ENCODE measurements around the gene OTULIN.

The OTULIN gene

DNA sequence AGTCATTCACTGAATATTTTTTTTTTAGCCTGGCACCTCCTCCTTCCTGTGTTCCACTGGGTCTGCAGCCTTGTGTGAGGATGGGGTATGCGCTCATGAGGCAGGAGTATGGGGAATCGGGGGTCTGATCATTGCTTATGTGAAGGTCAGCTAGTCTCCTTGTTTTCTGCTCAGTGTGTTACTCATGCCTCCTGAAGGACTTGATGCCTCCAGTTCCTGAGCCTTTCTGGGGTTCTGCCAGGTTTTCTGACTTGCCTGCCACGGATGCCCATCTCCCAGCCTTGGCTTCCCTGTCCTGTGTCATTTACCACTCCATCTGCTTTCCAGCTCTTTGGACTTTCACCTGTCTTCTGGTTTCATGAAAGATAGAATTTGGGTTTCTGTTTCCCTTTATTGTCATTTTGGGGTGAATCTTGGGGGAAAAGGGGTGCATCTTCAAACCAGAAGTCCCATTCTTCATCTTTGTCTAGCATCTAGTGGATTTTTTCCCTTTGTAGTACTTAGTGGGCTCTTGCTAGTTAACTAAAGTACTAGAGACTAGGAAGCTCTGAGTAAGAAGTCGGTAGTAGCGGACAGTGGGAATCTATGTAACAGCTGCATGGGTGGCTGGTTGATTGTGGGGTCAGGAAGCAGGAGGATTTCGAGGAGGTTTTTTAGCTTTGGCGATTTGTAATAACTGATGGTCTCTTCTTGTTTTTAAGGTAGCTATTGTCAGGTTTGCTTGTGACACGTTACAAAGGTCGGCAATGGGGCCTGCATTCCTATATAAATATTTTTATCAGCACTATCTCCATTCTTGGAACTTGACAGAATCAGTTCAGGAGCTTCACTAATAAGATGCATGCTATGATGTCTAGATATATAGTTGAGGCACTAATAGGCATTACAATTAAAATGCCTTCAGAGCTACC is 8.2 kb downstream of the OTULIN start:
- DNase-seq (ENCODE audit: low read depth) = no peak
- no peak overlapping the region for H3K4me3 ChIP-seq (ENCODE audit: low read length)

DNA sequence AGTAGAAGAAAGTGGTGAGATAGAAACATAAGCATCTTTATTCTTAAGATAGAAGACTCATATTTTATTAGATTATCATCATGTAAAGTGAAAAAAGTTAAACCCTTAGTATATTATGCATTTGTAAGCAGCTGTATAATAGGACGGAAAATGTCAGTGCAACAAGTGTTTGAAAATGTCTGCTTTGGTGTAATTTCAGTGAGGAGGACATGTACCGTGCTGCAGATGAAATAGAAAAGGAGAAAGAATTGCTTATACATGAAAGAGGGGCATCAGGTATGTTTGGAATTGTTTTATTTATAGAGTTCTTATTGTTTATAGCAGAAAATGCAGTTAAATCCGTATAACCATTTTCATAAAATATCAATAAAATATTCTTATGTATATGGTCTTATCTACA is 8.9 kb downstream of the OTULIN start:
- TF ChIP-seq, protein P1, sequence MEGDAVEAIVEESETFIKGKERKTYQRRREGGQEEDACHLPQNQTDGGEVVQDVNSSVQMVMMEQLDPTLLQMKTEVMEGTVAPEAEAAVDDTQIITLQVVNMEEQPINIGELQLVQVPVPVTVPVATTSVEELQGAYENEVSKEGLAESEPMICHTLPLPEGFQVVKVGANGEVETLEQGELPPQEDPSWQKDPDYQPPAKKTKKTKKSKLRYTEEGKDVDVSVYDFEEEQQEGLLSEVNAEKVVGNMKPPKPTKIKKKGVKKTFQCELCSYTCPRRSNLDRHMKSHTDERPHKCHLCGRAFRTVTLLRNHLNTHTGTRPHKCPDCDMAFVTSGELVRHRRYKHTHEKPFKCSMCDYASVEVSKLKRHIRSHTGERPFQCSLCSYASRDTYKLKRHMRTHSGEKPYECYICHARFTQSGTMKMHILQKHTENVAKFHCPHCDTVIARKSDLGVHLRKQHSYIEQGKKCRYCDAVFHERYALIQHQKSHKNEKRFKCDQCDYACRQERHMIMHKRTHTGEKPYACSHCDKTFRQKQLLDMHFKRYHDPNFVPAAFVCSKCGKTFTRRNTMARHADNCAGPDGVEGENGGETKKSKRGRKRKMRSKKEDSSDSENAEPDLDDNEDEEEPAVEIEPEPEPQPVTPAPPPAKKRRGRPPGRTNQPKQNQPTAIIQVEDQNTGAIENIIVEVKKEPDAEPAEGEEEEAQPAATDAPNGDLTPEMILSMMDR (IDR thresholded peaks at IDR 0.05; ENCODE audit: insufficient read depth, low read depth, low read length, missing control alignments) = no peak
- H3K4me3 ChIP-seq (ENCODE audit: low read length) = no peak overlapping the region
- no peak for DNase-seq (ENCODE audit: low read depth)

More for the DNA sequence above, 8.2 kb downstream of the OTULIN start:
- TF ChIP-seq, protein P1 (IDR thresholded peaks at IDR 0.05; ENCODE audit: insufficient read depth, low read depth, low read length, missing control alignments) = no peak

DNA sequence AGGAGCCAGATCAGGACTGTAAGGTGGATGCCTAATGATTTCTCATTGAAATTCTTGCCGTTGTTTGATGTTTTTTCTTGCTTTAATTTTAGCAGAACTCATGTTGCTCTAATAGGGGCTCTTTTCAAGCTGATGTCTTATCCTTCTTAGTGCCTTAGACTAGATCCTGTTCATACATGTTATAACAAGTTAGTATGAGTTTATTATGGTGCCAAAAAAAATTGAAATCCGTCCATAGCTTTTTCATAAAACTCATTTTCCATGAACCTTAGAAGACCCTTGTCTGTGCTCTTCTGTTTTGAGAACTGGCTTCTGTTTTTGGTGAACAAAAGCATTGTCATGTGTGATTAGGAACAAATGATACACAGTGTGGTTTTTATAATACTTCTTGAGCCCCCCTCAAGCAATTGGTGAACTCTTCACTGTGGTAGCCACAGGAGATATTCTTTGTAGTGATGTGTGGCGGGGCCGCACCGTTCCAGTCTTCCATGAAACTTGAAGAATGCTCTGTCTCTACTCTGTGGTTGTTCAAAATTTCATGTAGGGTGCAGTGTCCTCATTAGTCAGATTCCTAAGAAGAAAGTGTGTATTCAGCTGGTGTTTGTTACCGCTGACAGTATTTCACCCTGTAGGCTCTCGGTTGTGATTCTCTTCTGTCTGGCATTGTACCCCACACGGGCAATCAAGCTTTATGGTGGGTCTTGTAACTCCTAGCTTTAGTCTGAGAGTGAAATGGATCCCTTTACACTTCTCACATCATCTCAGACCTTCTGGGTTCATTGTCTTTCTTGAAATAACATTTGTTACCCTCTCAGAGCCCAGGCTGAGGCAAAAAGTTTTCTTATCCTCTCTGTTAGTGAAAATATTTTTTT is 10.7 kb downstream of the OTULIN start:
- DNase-seq (ENCODE audit: low read depth) = peak; percentile 18
- H3K4me3 ChIP-seq (ENCODE audit: low read length) = no peak overlapping the region
- TF ChIP-seq, protein P1 (IDR thresholded peaks at IDR 0.05; ENCODE audit: insufficient read depth, low read depth, low read length, missing control alignments) = no peak

DNA sequence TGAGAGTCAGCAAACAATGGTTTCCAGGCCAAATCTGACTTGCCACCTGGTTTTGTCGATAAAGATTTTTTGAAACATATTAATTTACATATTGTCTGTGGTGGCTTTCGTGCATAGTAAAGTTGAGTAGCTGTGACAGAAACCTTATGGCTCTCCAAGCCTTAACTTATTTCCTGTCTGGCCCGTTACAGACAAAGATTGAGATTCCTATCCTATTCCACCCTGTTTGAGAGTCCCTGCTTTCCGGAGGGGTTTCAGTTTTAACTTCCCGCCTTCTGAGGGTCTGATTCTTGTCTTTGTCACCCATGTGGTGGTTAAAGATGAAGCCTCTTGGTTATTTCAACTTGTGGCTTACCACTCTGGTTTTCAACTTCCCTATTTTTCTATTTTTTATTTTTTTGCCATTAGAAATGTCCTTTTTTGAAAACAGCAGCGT is 11.4 kb downstream of the OTULIN start:
- no peak overlapping the region for H3K4me3 ChIP-seq (ENCODE audit: low read length)
- no peak for DNase-seq (ENCODE audit: low read depth)
- TF ChIP-seq, protein P1 (IDR thresholded peaks at IDR 0.05; ENCODE audit: insufficient read depth, low read depth, low read length, missing control alignments) = no peak

DNA sequence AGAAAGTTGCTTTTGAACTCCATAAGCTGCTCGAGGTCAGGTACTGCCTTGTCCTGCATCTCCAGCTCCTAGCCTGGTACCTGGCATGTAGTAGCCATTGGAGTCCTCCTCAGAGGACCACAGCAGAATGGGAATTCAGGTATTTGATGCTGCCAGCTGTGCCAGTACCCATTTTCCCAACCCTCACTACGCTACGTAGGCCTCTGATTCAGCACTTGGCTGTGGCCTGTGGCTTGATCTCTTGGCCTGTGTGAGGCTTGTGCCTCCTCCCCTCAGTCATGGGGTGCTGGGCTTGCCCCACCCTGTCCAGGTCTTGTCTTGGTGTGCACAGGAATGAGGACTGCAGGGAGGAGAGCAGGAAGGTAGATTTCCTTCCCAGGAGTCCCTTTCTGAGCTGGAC is 11.8 kb downstream of the OTULIN start:
- peak; percentile 84 for DNase-seq (ENCODE audit: low read depth)
- TF ChIP-seq, protein P1 (IDR thresholded peaks at IDR 0.05; ENCODE audit: insufficient read depth, low read depth, low read length, missing control alignments) = no peak
- no peak overlapping the region for H3K4me3 ChIP-seq (ENCODE audit: low read length)

DNA sequence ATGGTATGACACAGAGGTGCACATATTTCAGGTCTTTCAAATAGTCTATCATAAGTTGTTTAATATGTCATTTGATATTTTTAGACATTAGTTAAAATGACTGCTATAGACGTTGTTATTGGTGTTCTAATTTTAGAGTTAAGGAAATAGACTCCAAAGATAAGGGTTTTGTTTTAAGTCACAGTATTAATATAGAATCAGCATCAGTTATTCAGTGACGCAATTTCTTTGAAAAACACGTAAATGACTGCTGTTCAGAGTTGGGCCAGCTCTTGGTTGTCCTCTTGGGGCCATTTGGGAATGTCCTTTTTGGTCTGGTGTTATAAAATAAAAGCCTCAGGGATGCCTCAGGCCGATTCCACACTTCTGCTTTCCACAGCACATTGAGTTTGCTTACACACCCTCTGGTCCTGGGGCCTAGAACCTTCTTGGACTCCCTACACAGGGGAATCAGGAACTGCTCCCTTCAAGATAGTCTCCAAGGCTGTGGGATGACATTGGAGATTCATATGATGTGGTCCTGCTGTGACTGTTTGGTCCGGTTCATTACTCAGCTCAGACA is 14.3 kb downstream of the OTULIN start:
- TF ChIP-seq, protein P1 (IDR thresholded peaks at IDR 0.05; ENCODE audit: insufficient read depth, low read depth, low read length, missing control alignments) = no peak
- DNase-seq (ENCODE audit: low read depth) = no peak
- H3K4me3 ChIP-seq (ENCODE audit: low read length) = no peak overlapping the region

Data from epithelial cell of esophagus (primary cell).